ENCODE measurements around the gene LRP5. TPM values are rescaled to one million over a fixed set of nuclear protein-coding genes. Genes with fewer than 3 reads are reported as not detected.

The LRP5 gene
- total RNA-seq, 1 donor from 2014 or later: 42.5 TPM

DNA sequence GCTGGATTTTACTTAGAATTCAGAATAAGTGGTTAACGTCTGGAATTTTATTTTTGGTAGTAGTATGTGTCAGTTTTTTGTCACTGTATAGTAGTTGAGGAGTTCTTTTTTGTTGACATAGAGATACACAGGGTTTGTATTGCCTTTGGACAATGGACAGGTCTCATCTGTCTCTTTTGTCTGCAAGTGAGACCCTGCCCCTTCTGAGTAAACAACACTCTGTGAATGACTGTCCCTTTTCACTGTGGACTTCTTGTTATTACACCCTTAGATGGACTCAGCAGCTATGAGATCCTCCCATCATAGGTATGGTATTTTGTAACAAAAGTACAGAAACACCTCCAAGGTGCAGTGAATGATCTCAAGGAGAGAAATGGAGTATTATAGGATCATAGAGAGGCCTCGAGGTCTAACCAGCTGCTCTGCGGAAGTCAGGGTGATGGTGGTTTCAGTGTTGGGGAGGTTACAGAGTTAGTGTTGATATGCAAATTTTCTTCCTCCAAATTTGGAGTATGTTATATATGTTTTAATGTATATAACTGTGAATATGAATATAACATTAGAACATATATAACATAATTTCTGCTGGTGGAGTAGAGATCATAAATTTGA, 155.9 kb downstream of the LRP5 start:
- H3K4me1 ChIP-seq: peaks cover 100% of the 10 kb centered on the region
- DNase-seq (ENCODE audit: extremely low spot score in 2 of 2): no peak
- no peaks in the 10 kb centered on the region for H3K36me3 ChIP-seq
- no peak overlapping the region for H3K4me3 ChIP-seq
- no peaks in the 10 kb centered on the region for H3K27me3 ChIP-seq
- intact Hi-C loops (cut with DNase I): no loop called here
- H3K27ac ChIP-seq: no peak overlapping the region
- H3K9me3 ChIP-seq: no peaks in the 10 kb centered on the region
- TF ChIP-seq POLR2A (IDR thresholded peaks at IDR 0.05) (no peak), POLR2AphosphoS5 (IDR thresholded peaks at IDR 0.05; ENCODE audit: insufficient read depth in 1 of 2, low read depth in 1 of 2) (no peak)
- TF ChIP-seq, protein P1, sequence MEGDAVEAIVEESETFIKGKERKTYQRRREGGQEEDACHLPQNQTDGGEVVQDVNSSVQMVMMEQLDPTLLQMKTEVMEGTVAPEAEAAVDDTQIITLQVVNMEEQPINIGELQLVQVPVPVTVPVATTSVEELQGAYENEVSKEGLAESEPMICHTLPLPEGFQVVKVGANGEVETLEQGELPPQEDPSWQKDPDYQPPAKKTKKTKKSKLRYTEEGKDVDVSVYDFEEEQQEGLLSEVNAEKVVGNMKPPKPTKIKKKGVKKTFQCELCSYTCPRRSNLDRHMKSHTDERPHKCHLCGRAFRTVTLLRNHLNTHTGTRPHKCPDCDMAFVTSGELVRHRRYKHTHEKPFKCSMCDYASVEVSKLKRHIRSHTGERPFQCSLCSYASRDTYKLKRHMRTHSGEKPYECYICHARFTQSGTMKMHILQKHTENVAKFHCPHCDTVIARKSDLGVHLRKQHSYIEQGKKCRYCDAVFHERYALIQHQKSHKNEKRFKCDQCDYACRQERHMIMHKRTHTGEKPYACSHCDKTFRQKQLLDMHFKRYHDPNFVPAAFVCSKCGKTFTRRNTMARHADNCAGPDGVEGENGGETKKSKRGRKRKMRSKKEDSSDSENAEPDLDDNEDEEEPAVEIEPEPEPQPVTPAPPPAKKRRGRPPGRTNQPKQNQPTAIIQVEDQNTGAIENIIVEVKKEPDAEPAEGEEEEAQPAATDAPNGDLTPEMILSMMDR (IDR thresholded peaks at IDR 0.05): no peak

DNA sequence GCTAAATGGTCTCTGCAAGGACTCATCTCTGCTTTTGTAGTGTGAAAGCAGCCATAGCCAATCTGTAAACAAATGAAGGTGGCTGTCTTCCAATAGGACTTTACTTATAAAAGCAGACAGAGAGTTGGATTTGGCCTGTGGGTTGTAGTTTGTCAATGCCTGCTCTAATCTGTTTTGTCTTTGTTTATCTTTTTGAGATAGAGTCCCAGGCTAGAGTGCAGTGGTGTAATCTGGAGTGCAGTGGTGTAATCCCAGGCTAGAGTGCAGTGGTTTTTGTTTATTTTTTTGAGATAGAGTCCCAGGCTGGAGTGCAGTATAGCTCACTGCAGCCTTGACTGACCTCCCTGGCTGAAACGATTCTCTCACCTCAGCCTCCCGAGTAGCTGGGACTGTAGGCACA, 156.7 kb downstream of the LRP5 start:
- Histone ChIP-seq H3K9me3 (no peaks in the 10 kb centered on the region), H3K27me3 (no peaks in the 10 kb centered on the region), H3K4me1 (peaks cover 100% of the 10 kb centered on the region), H3K36me3 (no peaks in the 10 kb centered on the region), H3K27ac (no peak overlapping the region), H3K4me3 (no peak overlapping the region)
- intact Hi-C loops (cut with DNase I): no loop called here
- no peak for DNase-seq (ENCODE audit: extremely low spot score in 2 of 2)
- no peak for TF ChIP-seq POLR2A (IDR thresholded peaks at IDR 0.05)
- TF ChIP-seq, protein P1 (IDR thresholded peaks at IDR 0.05): no peak
- no peak for TF ChIP-seq POLR2AphosphoS5 (IDR thresholded peaks at IDR 0.05; ENCODE audit: insufficient read depth in 1 of 2, low read depth in 1 of 2)

DNA sequence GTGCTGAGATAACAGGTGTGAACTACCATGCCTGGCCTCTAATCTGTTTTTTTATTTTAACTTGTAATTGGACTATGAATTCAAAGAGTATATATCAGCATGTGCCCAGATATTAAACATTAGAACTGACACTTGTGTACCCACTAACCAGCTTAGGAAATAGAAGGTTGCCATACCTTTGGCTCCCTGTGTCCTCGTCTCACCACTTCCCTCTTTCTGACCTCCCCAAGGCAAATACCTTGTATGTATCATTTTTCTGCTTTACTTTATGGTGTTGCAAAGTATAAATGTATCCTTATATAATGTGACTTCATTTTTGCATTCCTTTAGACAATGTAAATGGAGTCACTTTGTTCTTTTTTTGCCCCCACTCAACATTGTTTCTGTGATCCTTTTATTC, 157.3 kb downstream of the LRP5 start:
- Histone ChIP-seq H3K27me3 (no peaks in the 10 kb centered on the region), H3K4me1 (peaks cover 100% of the 10 kb centered on the region), H3K9me3 (no peaks in the 10 kb centered on the region), H3K4me3 (no peak overlapping the region), H3K27ac (no peak overlapping the region), H3K36me3 (no peaks in the 10 kb centered on the region)
- no peak for DNase-seq (ENCODE audit: extremely low spot score in 2 of 2)
- no peak for TF ChIP-seq POLR2AphosphoS5 (IDR thresholded peaks at IDR 0.05; ENCODE audit: insufficient read depth in 1 of 2, low read depth in 1 of 2)
- TF ChIP-seq POLR2A (IDR thresholded peaks at IDR 0.05): no peak
- TF ChIP-seq, protein P1 (IDR thresholded peaks at IDR 0.05): no peak
- intact Hi-C loops (cut with DNase I): no loop called here

DNA sequence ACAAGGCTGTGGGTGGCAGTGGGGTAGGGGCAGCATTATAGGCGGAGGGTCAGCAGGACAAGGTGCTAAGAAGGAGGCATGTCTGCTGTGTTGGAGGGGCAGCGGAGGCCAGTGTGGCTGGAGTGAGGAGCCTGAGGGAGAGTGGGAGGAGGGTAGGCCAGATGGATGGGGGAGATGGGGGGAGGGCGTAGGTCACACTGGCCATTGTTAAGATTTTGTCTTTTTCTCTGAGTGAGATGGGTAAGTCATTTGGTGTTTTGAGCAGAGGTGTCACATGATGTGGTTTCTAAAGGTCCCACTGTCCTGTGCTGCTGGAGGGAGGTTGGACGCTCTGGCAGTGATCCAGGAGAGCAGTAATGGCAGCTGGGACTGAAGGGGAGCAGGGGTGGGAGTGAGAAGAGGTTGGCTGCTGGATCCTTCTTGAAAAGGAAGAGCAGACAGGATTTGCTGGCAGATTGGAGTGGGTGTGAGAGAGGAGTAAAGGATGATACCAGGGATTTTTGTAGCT, 158.0 kb downstream of the LRP5 start:
- peaks cover 96% of the 10 kb centered on the region for H3K4me1 ChIP-seq
- no peak for DNase-seq (ENCODE audit: extremely low spot score in 2 of 2)
- no peaks in the 10 kb centered on the region for H3K36me3 ChIP-seq
- H3K27ac ChIP-seq: no peak overlapping the region
- no peak for TF ChIP-seq POLR2AphosphoS5 (IDR thresholded peaks at IDR 0.05; ENCODE audit: insufficient read depth in 1 of 2, low read depth in 1 of 2)
- TF ChIP-seq, protein P1 (IDR thresholded peaks at IDR 0.05): no peak
- intact Hi-C loops (cut with DNase I): no loop called here
- H3K27me3 ChIP-seq: no peaks in the 10 kb centered on the region
- no peaks in the 10 kb centered on the region for H3K9me3 ChIP-seq
- no peak overlapping the region for H3K4me3 ChIP-seq

All from vagina (tissue), 2 donors.